Measurements from ENCODE around the gene SCAF11.
"Not testable (repeated sequence)": the region's sequence is repeated elsewhere in the genome, so short reads cannot be mapped to it uniquely, and the experiment has no call there.

SCAF11 gene, protein sequence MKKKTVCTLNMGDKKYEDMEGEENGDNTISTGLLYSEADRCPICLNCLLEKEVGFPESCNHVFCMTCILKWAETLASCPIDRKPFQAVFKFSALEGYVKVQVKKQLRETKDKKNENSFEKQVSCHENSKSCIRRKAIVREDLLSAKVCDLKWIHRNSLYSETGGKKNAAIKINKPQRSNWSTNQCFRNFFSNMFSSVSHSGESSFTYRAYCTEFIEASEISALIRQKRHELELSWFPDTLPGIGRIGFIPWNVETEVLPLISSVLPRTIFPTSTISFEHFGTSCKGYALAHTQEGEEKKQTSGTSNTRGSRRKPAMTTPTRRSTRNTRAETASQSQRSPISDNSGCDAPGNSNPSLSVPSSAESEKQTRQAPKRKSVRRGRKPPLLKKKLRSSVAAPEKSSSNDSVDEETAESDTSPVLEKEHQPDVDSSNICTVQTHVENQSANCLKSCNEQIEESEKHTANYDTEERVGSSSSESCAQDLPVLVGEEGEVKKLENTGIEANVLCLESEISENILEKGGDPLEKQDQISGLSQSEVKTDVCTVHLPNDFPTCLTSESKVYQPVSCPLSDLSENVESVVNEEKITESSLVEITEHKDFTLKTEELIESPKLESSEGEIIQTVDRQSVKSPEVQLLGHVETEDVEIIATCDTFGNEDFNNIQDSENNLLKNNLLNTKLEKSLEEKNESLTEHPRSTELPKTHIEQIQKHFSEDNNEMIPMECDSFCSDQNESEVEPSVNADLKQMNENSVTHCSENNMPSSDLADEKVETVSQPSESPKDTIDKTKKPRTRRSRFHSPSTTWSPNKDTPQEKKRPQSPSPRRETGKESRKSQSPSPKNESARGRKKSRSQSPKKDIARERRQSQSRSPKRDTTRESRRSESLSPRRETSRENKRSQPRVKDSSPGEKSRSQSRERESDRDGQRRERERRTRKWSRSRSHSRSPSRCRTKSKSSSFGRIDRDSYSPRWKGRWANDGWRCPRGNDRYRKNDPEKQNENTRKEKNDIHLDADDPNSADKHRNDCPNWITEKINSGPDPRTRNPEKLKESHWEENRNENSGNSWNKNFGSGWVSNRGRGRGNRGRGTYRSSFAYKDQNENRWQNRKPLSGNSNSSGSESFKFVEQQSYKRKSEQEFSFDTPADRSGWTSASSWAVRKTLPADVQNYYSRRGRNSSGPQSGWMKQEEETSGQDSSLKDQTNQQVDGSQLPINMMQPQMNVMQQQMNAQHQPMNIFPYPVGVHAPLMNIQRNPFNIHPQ (N-terminal part only)

GRCh38 chr12:45990468-45991283 lies at the start of gene SCAF11:
TSS of gene SCAF11 (minus strand) at chr12:45990574. CDS start at chr12:45964167, 26,407 bp downstream.
- peak within 1 kb of the TSS; percentile 90 for H3K4me3 ChIP-seq (ENCODE audit: low read depth, low read length)
- TF ChIP-seq CTCF (IDR thresholded peaks at IDR 0.05; ENCODE audit: insufficient read depth, low read length, missing control alignments), result peak; percentile 98
- ChIA-PET CTCF (interaction anchor here (0.6 to 2.7 kb wide), 19 partner anchors 9 to 238 kb away, joined by 3 to 12 read pairs (median 3); no protein-coding TSS in a partner anchor), POLR2A (interaction anchor here (1.3 to 3.0 kb wide), 2 partner anchors 77 to 263 kb away, joined by 7 to 12 read pairs; no protein-coding TSS in a partner anchor)
- DNase-seq (ENCODE audit: low read depth, low spot score), result peak; percentile 98

DNA sequence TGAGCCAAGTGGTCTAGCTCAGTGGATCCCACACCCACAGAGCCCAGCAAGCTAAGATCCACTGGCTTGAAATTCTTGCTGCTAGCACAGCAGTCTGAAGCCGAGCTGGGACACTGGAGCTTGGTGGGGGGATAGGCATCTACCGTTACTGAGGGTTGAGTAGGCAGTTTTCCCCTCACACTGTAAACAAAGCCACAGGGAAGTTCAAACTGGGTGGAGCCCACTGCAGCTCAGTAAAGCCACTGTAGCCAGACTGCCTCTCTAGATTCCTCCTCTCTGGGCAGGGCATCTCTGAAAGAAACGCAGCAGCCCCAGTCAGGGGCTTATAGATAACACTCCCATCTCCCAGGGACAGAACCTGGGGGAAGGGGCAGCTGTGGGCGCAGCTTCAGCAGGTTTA lies 46.7 kb upstream of the SCAF11 start:
- DNase-seq (ENCODE audit: low read depth, low spot score); H3K4me3 ChIP-seq (ENCODE audit: low read depth, low read length); POLR2A ChIA-PET; CTCF ChIA-PET: not testable (repeated sequence)

- CTCF ChIA-PET, result no interaction called here
- H3K4me3 ChIP-seq (ENCODE audit: low read depth, low read length), result no peak overlapping the region
- DNase-seq (ENCODE audit: low read depth, low spot score), result no peak
- no peak for TF ChIP-seq CTCF (IDR thresholded peaks at IDR 0.05; ENCODE audit: insufficient read depth, low read length, missing control alignments)
- POLR2A ChIA-PET, result no interaction called here
Observed at GRCh38 chr12:46027172-46027571, 36.8 kb upstream of the SCAF11 start.

- no peak for TF ChIP-seq CTCF (IDR thresholded peaks at IDR 0.05; ENCODE audit: insufficient read depth, low read length, missing control alignments)
- ChIA-PET CTCF (interaction anchor here (1.1 to 3.7 kb wide), 2 partner anchors 19 to 21 kb away, joined by 3 to 10 read pairs; no protein-coding TSS in a partner anchor), POLR2A (no interaction called here)
Observed at GRCh38 chr12:46024099-46024498, 33.7 kb upstream of the SCAF11 start.

GRCh38 chr12:46020768-46021167 lies 30.4 kb upstream of the SCAF11 start:
- POLR2A ChIA-PET, result no interaction called here
- CTCF ChIA-PET, result interaction anchor here (3.7 kb wide), 1 partner anchor 16 kb away, joined by 10 read pairs; no protein-coding TSS in a partner anchor
- TF ChIP-seq CTCF (IDR thresholded peaks at IDR 0.05; ENCODE audit: insufficient read depth, low read length, missing control alignments), result no peak
- H3K4me3 ChIP-seq (ENCODE audit: low read depth, low read length), result no peak overlapping the region
- no peak for DNase-seq (ENCODE audit: low read depth, low spot score)

More at GRCh38 chr12:46024099-46024498, 33.7 kb upstream of the SCAF11 start:
- no peak for DNase-seq (ENCODE audit: low read depth, low spot score)
- no peak overlapping the region for H3K4me3 ChIP-seq (ENCODE audit: low read depth, low read length)

DNA sequence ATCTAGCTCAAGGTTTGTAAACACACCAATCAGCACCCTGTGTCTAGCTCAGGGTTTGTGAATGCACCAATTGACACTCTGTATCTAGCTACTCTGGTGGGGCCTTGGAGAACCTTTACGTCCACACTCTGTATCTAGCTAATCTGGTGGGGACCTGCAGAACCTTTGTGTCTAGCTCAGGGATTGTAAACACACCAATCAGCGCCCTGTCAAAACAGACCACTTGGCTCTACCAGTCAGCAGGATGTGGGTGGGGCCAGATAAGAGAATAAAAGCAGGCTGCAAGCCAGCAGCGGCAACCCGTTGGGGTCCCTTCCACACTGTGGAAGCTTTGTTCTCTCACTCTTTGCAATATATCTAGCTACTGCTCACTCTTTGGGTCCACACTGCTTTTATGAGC lies 28.3 kb upstream of the SCAF11 start:
- DNase-seq (ENCODE audit: low read depth, low spot score); H3K4me3 ChIP-seq (ENCODE audit: low read depth, low read length); POLR2A ChIA-PET; CTCF ChIA-PET: not testable (repeated sequence)

DNA sequence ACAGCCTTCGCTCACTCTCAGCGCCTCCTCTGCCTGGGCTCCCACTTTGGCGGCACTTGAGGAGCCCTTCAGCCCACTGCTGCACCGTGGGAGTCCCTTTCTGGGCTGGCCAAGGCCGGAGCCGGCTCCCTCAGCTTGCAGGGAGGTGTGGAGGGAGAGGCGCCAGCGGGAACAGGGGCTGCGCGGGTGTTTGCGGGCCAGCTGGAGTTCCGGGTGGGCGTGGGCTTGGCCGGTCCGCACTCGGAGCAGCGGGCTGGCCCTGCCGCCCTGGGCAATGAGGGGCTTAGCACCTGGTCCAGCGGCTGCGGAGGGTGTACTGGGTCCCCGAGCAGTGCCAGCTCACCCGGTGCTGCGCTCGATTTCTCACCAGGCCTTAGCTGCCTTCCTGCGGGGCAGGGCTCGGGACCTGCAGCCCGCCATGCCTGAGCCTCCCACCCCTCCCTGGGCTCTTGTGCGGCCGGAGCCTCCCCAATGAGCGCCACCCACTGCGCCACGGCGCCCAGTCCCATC lies 27.5 kb upstream of the SCAF11 start:
- CTCF ChIA-PET; DNase-seq (ENCODE audit: low read depth, low spot score); POLR2A ChIA-PET; H3K4me3 ChIP-seq (ENCODE audit: low read depth, low read length): not testable (repeated sequence)

All from AG04449 (cell line).